ENCODE results near the gene FGD4.

- TF ChIP-seq POLR2A (IDR thresholded peaks at IDR 0.05) (no peak), CTCF (IDR thresholded peaks at IDR 0.05) (no peak)
Measured at GRCh38 chr12:32534698-32535097, 135.3 kb downstream of the FGD4 start.

Measured in testis (tissue), 2 donors.